GM21737 (cell line): Measurements from ENCODE around the gene TEX22.

Experiments used
- ATAC-seq: cut with Tn5 transposase; IDR thresholded peaks from one replicate; pipeline ENCODE4 v1.9.1; 2021; ENCODE audit warnings: mild to moderate bottlenecking, moderate library complexity; ENCODE audit not compliant: unreplicated experiment

Gene TEX22

GRCh38 chr14:105452963-105453362 is 54.6 kb downstream of the TEX22 start:
- no peak for ATAC-seq

- no peak for ATAC-seq
Observed at GRCh38 chr14:105453847-105454246, 55.5 kb downstream of the TEX22 start.

GRCh38 chr14:105455086-105455640 is 56.8 kb downstream of the TEX22 start:
- no peak for ATAC-seq

GRCh38 chr14:105455766-105456660 is 57.7 kb downstream of the TEX22 start:
- no peak for ATAC-seq

DNA sequence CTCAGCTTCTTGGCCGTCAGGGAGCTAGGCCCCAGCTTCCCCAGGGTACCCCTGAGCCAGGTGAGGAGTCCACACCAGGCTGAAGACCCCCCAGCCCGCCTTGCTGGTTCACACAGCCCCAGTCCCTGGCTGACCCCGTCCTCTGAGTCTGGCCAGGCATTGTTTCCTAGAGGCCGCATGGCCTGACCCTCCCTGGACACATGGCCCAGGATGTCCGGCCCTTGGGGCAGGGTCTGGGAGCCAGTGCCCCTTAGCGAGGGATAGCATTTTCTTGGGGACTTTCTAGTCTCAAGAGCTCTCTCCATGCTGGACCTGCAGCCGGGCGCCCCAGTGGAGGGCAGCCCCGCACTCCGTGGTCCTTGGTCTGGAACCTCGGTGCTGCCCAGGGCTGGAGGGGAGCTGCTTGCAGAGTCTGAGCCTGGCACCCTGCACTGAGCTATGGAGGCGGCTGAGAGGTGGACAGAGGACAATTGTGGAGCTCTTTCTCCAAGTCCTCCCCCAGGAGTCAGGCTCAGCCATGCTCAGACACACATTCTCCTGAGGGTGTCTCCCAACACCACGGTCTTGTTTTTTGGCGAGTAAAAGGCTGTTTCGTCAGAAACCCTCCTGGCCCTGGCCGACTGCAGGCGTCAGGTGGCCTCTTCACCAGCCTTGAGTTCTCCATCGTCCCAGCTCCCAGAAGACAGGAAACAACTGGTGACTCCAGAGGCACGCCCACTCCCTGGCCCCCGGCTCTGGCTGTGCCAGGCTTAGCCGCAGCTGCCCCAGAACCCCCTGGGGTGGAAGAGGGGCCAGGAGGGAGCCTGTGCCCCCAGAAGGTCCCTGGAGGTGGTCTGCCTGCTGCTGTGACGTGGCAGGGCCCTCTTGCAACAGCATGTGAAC is 58.6 kb downstream of the TEX22 start:
- ATAC-seq: no peak

DNA sequence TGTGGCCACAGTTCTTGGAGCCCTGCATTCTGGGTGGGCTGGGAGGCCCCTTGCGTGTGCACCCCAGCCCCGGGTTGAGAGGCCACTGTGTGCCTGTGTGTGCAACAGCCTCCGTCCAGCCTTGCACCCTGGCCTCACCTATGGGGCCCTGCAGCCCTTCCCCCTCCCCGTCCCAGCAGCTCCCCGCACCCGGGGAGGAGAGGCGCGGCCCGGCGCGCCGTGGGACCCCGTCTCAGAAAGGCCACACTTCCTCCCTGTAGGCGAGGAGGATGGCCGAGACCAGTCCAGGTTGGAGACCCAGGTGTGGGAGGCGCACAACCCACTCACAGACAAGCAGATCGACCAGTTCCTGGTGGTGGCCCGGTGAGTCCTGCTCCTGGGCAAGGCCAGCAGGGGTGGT is 59.7 kb downstream of the TEX22 start:
- no peak for ATAC-seq

- ATAC-seq: no peak
Observed at GRCh38 chr14:105458571-105458970, 60.2 kb downstream of the TEX22 start.

- ATAC-seq: no peak
Observed at GRCh38 chr14:105460116-105460515, 61.8 kb downstream of the TEX22 start.

DNA sequence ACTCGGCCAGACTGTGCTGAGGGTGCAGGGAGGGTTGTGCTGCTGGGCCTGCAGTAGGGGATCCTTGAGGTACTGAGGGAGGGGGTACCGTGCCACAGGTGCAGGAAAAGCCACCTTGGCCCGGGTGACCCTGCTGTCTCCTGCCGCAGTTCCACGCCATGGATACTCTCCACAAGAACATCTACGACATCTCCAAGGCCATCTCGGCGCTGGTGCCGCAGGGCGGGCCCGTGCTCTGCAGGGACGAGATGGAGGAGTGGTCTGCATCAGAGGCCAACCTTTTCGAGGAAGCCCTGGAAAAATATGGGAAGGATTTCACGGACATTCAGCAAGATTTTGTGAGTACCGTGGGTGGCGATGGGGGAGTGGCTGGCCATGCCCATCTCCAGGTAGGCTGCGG is 62.3 kb downstream of the TEX22 start:
- no peak for ATAC-seq

DNA sequence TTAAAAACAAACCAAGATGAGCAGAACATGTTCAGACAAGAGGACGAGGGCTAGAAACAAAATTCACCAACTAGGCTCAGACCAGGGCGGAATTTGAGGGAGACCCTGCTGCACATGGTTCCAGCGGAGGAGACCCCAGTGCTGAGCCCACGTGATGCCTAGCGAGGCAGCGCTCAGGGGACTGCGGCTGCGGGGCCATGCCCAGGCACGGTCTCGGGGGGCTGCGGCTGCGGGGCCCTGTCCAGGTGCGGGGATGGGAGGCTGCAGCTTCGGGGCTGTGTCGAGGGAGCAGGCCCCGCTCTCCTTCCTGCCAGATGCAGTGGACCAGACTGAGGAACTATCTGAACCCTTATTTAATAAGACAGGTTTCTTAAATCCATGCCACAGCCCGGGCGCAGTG is 63.6 kb downstream of the TEX22 start:
- no peak for ATAC-seq
